GM12801 (cell line): ENCODE data around the gene AAMDC.

Experiments
- TF ChIP-seq, protein P1 (sequence below): IDR thresholded peaks from one replicate; pipeline ENCODE4 v1.5.1; 2011; ENCODE audit warnings: control low read depth; ENCODE audit not compliant: insufficient read length; ENCODE audit errors: extremely low read depth

Gene AAMDC

DNA sequence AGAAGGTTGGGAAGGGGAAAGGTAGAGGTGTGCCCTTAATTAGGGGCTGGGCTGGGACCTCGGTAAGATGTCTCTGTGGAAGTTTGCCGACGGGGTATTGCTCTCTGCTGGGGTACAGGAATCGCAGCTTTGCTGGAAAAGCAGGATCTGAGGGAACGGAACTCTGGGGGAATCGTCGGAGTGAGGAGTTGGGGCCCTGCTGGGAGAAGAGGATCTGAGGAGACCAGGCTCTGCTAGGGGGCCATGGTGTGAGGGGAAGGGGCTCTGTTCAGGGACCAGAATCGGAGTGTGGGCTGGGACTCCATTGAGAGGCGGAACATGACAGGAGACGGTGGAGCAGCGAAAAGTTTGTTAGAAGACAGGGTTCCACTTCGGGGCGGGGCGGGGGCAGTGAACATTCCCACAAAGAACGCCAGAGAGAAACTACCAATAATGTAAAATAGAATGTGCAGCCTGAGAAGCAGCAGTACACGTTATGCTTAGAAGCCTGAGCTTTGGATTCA lies 456 bp downstream of the AAMDC start:
- TF ChIP-seq, protein P1, sequence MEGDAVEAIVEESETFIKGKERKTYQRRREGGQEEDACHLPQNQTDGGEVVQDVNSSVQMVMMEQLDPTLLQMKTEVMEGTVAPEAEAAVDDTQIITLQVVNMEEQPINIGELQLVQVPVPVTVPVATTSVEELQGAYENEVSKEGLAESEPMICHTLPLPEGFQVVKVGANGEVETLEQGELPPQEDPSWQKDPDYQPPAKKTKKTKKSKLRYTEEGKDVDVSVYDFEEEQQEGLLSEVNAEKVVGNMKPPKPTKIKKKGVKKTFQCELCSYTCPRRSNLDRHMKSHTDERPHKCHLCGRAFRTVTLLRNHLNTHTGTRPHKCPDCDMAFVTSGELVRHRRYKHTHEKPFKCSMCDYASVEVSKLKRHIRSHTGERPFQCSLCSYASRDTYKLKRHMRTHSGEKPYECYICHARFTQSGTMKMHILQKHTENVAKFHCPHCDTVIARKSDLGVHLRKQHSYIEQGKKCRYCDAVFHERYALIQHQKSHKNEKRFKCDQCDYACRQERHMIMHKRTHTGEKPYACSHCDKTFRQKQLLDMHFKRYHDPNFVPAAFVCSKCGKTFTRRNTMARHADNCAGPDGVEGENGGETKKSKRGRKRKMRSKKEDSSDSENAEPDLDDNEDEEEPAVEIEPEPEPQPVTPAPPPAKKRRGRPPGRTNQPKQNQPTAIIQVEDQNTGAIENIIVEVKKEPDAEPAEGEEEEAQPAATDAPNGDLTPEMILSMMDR: no peak

DNA sequence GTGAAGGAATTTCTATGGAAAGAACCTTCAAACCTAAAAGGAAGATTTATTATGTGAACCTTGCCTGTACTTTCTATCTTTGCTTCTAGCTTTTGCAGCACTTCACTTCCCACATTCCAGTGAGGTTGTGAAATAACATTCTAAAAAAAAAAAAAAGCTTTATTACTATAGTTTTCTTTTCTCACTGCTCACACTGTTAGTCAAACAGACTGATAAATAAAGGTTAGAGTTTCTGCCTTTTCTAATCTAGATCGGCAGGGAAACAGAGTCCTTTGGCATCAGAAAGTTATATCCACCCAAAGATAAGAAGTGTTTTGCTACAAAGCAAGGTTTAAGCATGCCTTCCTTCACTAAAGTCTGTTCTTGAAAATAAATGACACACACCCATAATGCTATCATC lies 2.8 kb downstream of the AAMDC start:
- TF ChIP-seq, protein P1: no peak

DNA sequence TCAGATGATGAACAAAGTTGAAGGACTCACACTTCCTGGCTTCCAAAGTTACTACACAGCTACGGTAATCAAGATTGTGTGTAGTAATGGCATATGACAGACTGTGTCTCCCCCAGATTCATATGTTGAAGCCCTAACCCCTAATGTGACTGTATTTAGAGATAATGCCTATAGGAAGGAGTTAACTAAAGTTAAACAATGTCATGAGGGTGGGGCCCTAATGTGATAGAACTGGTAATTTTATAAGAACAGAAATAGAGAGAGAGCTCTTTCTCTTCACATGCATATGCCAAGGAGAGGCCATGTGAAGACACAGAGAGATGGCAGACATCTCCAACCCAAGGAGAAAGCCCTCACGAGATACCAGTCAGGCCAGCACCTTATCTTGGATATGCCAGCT lies 8.0 kb downstream of the AAMDC start:
- TF ChIP-seq, protein P1: no peak

DNA sequence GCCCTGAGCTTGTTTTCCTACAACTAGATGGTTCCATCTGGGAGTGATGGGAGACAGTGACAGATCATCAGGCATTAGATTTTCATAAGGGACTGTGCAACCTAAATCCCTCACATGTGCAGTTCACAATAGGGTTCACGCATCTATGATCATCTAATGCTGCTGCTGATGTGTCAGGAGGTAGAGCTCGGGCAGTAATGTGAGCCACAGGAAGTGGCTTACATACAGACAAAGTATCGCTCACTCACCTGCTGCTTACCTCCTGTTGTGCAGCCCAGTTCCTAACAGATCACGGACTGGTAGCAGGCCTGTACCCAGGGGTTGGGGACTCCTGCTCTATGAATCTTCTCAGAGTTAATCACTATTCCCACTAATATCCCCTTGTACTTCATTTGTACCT lies 12.4 kb downstream of the AAMDC start:
- TF ChIP-seq, protein P1: no peak

DNA sequence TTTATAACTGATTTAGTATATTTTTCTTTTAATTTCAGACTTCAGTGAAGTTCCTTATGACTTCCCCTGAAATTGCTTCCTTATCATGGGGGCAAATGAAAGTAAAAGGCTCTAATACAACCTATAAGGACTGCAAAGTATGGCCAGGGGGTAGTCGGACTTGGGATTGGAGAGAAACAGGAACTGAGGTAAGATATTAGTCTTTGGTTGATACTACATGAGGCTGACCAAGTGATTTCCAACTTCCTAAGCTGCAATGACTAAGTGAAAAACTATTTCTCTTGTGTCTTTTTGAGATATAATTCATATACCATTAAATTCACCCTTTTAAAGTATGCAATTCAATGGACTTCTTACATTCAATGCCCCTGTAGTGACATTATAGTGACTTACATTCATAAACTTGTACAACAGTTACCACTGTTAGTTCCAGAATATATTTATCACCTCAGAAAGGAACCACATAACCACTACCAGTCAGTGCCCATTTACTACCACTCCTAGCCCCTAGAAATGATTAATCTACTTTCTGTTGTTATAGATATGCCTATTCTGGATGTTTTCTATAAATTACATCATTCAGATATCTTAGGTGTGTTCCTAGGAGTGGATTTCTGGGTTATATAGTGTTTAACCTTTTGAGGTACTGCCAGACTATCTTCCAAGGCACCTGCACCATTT lies 21.6 kb downstream of the AAMDC start:
- TF ChIP-seq, protein P1: no peak

DNA sequence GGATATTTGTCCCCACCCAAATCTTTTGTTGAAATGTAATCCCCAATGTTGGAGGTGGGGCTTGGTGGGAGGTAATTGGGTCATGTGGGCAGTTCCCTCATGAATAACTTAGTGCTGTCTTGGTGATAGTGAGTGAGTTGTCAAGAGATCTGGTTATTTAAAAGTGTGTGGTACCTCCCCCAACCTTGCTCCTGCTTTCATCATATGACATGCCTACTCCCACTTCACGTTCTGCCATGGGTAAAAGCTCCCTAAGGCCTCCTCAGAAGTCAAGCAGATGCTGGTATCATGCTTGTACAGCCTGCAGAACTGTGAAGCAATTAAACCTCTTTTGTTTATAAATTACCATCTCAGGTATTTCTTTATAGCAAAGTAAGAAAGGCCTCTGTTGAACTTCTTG lies 30.6 kb downstream of the AAMDC start:
- TF ChIP-seq, protein P1: no peak

DNA sequence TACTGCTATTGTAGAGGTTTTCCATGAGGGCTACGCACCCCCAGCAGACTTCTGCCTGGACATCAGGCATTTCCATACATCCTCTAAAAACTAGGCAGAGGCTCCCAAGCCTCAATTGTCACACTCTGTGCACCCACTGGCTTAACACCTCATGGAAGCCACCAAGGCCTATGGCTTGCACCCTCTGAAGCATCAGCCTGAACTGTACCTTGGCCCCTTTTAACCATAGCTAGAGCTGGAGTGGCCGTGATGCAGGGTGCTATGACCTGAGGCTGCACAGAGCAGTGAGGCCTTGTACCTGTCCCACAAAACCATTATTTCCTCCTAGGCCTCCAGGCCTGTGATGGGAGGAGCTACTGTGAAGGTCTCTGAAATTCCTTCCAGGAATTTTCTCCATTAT lies 33.9 kb downstream of the AAMDC start:
- TF ChIP-seq, protein P1: no peak
